GM21423 (cell line): ENCODE measurements around the gene TTLL6.
"Not testable (repeated sequence)": the region's sequence is repeated elsewhere in the genome, so short reads cannot be mapped to it uniquely, and the experiment has no call there.

Experiments
- ATAC-seq: cut with Tn5 transposase; IDR thresholded peaks from one replicate; pipeline ENCODE4 v1.9.1; 2021; ENCODE audit warnings: mild to moderate bottlenecking, moderate library complexity; ENCODE audit not compliant: unreplicated experiment

The TTLL6 gene

DNA sequence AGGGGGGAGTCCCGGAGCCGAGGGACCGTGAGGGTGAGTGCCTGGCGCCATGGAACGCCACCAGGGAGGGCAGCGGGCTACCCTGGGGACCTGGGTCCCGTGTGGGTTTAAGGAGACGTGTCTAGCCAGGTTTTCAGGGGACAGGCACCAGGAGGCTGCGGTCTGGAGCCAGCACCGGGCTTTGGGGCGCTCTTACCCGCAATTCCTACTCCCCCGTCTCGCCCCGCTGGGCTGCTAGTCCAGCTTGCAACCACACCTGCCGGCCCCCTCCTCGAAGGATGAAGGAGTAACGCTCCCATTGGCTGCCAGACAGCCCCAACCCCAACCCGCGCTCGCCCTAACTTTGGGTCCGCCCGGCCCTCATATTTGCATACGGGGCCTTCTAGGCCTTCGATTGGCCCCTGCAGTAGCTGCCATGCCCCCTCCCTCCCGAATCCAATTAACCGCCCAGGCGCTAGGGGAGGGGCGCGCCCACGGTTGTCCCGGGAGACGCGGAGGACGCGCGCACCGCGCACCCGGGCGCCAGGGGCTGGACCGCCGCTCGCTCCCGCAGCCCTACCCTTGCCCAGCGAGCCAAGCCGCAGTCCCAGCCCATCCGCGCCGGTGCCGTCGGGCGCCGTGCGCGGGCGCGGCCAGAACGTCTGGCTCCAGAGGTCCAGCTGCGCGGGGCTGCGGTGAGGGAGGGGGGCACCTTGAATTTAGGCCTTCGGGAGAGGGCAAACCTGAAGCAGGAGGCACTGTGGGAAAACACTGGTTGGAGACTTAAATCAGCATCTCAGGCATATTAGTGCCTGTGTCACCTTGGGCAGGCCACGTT, at the start of gene TTLL6:
Gene TTLL6, minus strand, starts transcription at position 456 of the 817 bp plus-strand sequence. Its CDS starts 157 bp downstream, at position 299.
- peak; percentile 90 for ATAC-seq

DNA sequence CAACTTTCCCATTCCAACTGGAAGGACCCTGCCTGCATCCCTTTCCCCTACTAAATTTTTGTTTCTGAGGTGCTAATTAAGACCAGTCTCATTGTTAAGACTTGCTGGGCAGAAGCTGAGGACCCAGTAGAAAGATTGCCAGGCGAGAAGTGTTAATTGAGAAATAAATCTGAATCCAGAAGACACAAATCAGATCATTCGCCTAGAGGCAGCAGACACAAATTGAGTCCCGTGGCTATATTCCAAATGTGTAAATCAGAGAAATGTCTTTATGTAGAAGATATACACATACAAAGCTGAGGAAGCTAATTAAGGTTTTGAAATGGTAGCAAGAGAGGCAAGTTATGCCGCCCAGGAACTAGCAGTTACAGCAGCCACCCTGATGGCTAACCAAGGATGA, 43.4 kb upstream of the TTLL6 start:
- ATAC-seq, result no peak

DNA sequence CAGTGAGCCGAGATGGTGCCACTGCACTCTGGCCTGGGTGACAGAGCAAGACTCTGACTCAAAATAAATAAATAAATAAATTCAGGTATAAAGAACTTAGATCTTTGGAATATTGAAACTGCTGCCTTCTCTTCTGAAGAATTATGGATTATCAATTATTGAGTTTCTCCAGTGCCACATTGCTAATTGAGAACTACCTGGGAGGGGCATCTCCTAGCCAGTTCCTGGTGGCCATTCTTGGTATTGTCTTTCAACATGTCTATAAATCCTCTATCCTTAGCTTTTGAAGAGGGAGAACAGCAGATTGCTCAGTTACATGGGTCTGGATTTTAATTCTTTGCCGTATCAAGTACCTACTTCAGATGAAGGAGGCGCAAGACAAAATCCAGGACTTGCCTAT, 43.0 kb upstream of the TTLL6 start:
- no peak for ATAC-seq

DNA sequence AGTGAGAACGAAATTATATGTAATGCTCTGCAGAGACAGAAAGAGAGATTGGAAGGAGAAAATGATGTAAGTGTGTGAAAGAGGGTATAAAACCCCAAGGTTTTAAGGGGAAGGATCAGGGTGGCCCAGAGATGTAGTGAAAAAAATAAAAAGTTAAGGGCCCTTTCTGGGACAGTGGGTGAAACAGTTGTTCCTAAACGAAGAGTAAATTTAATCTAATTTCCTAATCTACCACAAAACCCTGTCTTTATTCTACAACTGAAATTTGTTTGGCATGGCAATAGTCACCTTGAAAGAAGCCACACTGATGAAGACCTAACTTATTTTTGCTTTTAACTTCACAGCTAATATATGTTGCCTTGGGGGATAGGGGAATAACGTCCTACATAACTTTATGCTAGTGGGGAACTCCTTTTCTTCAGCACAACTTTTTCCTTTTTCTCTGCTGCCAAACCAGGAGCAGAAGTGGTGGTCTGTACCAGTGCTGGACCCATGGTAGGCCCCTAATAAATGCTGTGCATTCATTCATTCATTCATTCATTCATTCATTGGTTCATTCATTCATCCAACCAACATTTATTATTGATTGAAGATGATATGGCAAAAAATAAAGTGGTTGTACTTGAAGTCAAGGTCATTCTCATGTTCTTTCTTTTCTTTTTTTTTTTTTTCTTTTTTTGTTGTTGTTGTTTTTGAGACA, 39.2 kb upstream of the TTLL6 start:
- ATAC-seq, result no peak

DNA sequence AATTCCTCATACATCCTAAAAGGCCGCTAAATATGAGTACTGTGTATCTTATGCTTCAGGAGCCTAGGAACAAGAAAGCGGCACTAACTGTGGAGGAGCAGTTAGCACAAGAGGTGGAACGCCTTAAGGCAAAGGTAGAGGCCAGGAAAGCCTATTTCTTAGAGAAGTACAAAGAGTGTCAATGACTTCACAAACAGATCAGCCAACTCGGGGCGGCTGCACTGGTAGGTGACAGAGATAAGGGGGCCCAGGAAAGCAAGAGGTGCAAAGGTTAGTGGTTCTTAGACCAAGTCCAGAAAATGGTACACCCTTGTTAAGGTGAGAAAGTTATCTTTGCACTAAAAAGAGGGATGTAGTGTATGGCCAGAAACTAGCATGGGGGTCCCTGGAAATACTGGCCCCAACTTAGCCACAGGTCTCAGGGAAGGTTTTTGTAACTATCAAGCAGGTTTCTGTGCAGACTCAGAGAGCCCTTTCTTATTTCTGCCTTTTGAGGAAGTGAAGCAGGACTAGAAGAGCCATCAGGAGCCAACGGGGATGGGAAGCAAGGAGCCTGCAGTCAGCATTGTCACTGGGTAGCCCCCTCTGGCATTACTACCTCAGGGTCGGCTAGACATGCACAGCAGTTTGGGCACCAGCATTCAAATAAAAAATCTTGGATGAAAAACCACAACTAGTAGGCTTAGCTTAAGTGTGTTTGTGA, 37.9 kb upstream of the TTLL6 start:
- no peak for ATAC-seq

GRCh38 chr17:48850792-48851323, 33.8 kb upstream of the TTLL6 start:
- ATAC-seq, result no peak

DNA sequence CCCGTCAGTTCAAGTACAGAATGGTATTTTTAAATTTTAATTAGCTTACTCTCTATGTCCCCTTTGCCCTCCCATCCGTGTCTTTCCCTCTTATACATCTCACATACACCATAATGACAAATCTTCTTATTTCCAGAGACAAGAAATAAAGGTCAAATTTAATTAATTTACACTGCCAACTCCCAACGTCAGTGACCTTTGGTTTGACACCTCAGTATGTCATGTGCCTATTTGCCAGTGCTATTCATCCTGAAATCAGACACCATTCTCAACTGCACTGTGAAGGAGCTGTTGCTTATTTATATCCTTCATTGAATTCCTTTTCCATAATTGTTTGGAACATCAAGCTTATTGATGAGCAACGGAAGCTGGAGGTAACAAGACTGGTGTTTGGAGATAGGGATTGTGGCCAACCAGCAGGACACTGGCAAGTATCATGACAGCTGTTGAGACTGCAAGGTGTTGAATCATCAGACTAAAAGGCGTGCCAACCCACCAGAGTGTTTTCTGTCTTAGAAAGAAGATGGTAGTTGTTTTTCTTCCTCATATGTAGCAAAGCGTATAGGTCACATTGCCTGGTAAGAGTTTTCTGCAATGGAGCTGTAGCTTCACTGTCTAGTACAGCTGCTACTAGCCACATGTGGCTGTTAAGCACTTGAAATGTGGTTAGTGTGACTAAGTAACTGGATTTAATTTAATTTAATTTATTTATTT, 26.3 kb upstream of the TTLL6 start:
- ATAC-seq, result no peak

DNA sequence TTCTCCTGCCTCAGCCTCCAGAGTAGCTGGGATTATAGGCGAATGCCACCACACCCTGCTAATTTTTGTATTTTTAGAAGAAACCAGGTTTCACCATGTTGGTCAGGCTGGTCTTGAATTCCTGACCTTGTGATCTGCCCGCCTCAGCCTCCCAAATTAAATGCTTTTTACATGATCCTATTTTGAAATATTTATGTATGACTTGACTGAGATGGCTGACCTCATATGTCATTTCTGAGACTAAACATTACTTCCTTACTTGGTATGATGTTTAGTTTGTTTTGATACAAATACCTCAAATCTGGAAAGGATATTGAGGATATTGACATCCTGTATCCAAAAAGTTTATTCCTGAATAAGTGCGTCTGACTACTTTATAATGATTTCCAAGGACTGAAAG, 25.7 kb upstream of the TTLL6 start:
- no peak for ATAC-seq

GRCh38 chr17:48841395-48841831, 24.4 kb upstream of the TTLL6 start:
- peak; percentile 74 for ATAC-seq

DNA sequence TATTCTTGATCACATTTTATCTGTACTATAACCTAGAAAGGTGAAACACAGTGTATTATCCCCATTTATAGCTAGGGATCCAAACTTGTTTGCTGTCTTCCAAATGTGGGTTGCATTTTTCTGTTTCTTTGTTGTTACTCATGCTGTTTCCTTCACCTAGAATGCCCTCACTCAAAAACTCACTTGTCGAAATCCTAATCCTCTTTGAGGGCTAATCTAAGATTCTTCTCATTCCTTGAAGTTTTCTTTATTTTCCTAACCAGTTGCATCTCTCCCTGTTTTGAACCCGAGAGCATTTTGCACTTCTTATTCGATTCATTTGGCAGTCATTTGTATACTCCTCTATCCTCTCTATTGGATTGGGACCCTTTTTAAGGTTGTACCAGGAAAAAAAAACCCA, 23.4 kb upstream of the TTLL6 start:
- ATAC-seq, result no peak

DNA sequence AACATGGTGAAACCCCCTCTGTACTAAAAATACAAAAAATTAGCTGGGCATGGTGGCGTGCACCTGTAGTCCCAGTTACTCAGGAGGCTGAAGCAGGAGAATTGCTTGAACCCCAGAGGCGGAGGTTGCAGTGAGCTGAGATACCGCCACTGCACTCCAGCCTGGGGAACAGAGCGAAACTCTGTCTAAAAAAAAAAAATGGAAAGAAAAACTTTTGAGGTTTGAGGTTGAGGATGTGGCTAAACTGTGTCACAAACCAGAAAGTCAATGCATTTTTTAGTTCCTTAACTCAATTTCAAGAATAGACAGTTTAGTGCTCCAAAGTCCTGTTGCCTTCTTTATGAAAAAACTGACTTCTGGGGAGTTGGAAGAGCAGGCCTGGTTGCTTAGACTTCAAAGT, 20.4 kb upstream of the TTLL6 start:
- ATAC-seq, result peak; percentile 29

GRCh38 chr17:48835971-48836370, 18.9 kb upstream of the TTLL6 start:
- ATAC-seq, result no peak

- ATAC-seq, result no peak
Observed at GRCh38 chr17:48834973-48835372, 17.9 kb upstream of the TTLL6 start.

DNA sequence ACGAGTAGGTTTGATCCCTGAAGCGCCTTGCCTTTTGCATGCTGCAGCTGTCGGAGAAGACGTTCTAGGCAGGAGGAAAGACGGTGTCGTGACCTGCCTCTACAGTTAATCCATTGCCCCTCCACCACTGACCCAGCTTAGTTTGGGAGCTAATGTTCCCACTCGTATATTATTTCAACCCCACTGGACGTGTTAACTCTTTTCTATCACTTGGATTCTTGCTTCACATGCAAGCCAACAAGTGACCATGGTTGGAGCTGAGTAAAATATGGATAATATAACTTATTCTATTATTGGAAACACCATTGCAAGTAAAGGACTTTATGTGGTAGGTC, 14.5 kb upstream of the TTLL6 start:
- ATAC-seq, result no peak

DNA sequence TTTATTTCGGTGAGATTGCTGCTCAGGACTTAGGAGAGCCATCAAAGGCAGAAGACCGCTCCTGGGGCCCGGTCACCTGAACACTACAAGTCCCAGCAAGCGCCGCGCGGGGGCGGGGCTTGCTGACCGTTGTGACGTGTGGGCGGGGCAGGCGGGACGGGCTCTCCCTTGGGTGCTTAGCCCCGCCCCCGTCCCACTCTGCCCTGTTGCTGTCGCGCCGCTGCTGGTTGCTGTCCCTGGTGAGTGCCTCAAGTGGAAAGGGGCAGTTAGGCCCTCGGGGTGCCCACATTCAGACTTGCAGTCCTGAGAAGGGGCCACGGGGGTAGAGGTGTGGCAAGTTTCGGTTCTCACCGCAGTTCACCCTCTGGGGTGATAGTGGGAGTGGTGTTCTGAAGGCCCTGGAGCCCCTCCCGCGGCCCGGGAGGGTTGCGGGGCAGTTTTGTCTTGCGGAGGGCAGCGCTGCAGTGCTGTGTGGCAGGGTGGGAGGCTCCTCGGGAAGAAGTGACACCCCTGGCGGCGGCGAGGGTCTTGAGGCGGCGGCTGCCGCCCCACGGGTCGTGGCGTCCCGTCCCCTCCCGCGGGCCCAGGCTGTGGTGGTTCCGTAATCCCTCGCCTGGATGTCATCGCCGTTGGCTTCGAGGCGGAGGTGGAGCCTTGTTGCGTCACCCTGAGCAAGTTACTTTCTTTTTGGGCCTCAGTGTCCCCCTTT, 14.0 kb upstream of the TTLL6 start, which contains the start of gene CALCOCO2:
Gene CALCOCO2, plus strand, starts transcription at position 196 of the 709 bp plus-strand sequence. CDS start 10,673 bp downstream, outside the sequence.
- peak; percentile 87 for ATAC-seq

DNA sequence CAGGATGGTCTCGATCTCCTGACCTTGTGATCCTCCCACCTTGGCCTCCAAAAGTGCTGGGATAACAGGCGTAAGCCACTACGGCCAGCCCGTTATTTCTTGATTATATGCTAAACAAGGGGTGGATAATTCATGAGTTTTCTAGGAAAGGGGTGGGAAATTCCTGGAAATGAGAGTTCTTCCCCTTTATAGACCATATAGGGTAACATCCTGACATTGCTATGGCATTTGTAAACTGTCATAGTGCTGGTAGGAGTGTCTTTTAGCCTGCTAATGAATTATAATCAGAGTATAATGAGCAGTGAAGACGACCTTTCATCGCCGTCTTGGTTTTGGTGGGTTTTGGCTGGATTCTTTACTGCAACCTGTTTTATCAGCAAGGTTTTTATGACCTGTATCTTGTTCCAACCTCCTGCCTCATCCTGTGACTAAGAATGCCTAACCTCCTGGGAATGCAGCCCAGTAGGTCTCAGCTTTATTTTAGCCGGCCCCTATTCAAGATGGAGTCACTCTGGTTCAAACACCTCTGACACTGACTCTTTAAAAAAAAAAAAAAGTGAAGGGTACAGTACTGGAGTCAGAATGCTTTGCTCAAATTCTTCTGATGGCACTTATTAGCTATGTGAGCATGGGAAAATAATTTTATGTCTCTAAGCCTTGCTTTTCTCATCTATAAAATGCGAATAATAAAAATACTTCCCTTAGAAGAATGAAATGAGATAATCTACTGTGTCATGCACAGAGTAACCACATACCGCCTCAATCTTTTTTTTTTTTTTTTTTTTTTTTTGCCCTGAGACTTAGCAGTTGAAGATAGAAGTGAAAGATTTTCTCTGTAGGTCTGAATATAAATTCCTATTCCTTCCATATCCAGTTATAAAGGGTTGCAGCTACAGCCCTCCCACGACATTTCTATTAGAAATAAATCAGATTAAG, 8.7 kb upstream of the TTLL6 start:
- no peak for ATAC-seq

DNA sequence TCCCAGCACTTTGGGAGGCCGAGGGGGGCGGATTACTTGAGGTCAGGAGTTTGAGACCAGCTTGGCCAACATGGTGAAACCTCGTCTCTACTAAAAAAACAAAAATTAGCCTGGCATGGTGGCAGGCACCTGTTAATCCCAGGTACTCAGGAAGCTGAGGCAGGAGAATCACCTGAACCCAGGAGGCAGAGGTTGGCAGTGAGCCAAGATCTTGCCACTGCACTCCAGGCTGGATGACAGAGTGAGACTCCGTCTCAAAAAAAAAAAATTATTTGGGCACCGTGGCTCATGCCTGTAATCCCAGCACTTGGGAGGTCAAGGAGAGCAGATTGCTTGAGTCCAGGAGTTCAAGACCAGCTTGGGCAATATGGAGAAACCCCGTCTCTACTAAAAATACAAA, 3.9 kb upstream of the TTLL6 start:
- ATAC-seq, result not testable (repeated sequence)

DNA sequence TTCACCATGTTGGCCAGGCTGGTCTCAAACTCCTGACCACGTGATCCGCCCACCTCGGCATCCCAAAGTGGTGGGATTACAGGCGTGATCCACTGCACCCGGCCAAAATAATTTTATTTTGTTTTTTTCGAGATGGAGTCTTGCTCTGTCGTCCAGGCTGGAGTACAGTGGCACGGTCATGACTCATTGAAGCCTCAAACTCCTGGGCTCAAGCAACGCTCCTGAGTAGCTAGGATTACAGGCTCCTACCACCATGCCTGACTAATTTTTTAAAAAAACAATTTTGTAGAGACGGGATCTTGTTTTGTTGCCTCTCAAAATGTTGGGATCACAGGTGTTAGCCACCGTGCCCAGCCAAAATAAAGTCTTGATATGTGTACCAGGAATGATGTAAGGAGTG, 2.4 kb upstream of the TTLL6 start:
- ATAC-seq, result no peak

DNA sequence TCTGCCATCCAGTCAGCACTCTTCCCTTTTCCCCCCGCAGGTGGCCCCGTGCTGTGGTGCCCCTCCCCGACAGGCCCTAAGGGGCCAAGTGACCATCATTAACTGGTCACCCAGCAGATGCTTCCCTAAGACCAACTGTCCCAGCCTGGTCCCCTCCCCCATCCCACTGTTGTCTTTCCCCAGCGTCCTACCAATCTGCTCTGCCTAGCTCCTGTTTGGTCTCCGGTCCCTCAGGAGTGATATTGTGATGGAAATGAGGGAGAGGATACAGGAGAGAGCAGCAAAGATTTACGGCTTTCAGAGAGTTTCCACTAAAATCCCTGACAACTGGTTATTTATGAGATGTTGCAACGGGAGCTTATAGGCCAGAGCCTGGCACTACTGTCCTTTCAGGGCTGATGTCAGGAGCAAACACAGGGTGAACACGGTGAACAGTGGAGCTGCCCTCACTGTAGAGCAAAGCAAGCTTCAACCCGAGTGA, 1.4 kb upstream of the TTLL6 start:
- ATAC-seq, result no peak
